Measurements from ENCODE around the gene KRTAP2-1. TPM values are rescaled to one million over a fixed set of nuclear protein-coding genes. Genes with fewer than 3 reads are reported as not detected.

Gene KRTAP2-1
- total RNA-seq, 4 donors from 2014 or later = 20.1 to 128 (median 37.2) TPM; not detected in 1

- 65% methylated on average over 3 of the region's 3 CpGs for WGBS
- Histone ChIP-seq H3K27ac (no peak overlapping the region), H3K27me3 (no peaks in the 10 kb centered on the region), H3K9me3 (no peaks in the 10 kb centered on the region), H3K4me3 (no peak overlapping the region), H3K36me3 (no peaks in the 10 kb centered on the region), H3K4me1 (no peaks in the 10 kb centered on the region)
- no peak for TF ChIP-seq EP300 (IDR thresholded peaks at IDR 0.05)
- no peak for TF ChIP-seq POLR2AphosphoS5 (IDR thresholded peaks at IDR 0.05)
- no peak for TF ChIP-seq POLR2A (IDR thresholded peaks at IDR 0.05)
- no peak for TF ChIP-seq CTCF (IDR thresholded peaks at IDR 0.05)
- no peak for DNase-seq (ENCODE audit: low spot score in 2 of 2)
Measured at GRCh38 chr17:41018541-41018940, 28.6 kb downstream of the KRTAP2-1 start.

- 87% methylated on average over 12 of the region's 13 CpGs for WGBS
- H3K4me1 ChIP-seq = no peaks in the 10 kb centered on the region
Measured at GRCh38 chr17:41016578-41017215, 30.4 kb downstream of the KRTAP2-1 start.

GRCh38 chr17:41015454-41015853, 31.7 kb downstream of the KRTAP2-1 start:
- Histone ChIP-seq H3K9me3 (no peaks in the 10 kb centered on the region), H3K4me3 (no peak overlapping the region), H3K27me3 (no peaks in the 10 kb centered on the region), H3K4me1 (no peaks in the 10 kb centered on the region), H3K36me3 (no peaks in the 10 kb centered on the region), H3K27ac (no peak overlapping the region)
- WGBS = 79% methylated on average over 7 of the region's 7 CpGs
- no peak for DNase-seq (ENCODE audit: low spot score in 2 of 2)
- TF ChIP-seq POLR2AphosphoS5 (IDR thresholded peaks at IDR 0.05) = no peak
- no peak for TF ChIP-seq CTCF (IDR thresholded peaks at IDR 0.05)
- TF ChIP-seq EP300 (IDR thresholded peaks at IDR 0.05) = no peak
- TF ChIP-seq POLR2A (IDR thresholded peaks at IDR 0.05) = no peak

More at GRCh38 chr17:41016578-41017215, 30.4 kb downstream of the KRTAP2-1 start:
- Histone ChIP-seq H3K27ac (no peak overlapping the region), H3K36me3 (no peaks in the 10 kb centered on the region), H3K4me3 (no peak overlapping the region), H3K9me3 (no peaks in the 10 kb centered on the region), H3K27me3 (no peaks in the 10 kb centered on the region)
- DNase-seq (ENCODE audit: low spot score in 2 of 2) = no peak
- TF ChIP-seq POLR2A (IDR thresholded peaks at IDR 0.05) (no peak), POLR2AphosphoS5 (IDR thresholded peaks at IDR 0.05) (no peak), EP300 (IDR thresholded peaks at IDR 0.05) (no peak), CTCF (IDR thresholded peaks at IDR 0.05) (no peak)

- Histone ChIP-seq H3K9me3 (no peaks in the 10 kb centered on the region), H3K27ac (no peak overlapping the region), H3K36me3 (no peaks in the 10 kb centered on the region), H3K4me1 (no peaks in the 10 kb centered on the region), H3K4me3 (no peak overlapping the region), H3K27me3 (no peaks in the 10 kb centered on the region)
- TF ChIP-seq EP300 (IDR thresholded peaks at IDR 0.05) (no peak), POLR2A (IDR thresholded peaks at IDR 0.05) (no peak), CTCF (IDR thresholded peaks at IDR 0.05) (no peak), POLR2AphosphoS5 (IDR thresholded peaks at IDR 0.05) (no peak)
- WGBS = 4% methylated on average over 1 of the region's 1 CpG
- no peak for DNase-seq (ENCODE audit: low spot score in 2 of 2)
Measured at GRCh38 chr17:41013606-41014005, 33.5 kb downstream of the KRTAP2-1 start.

- Histone ChIP-seq H3K9me3 (no peaks in the 10 kb centered on the region), H3K4me3 (no peak overlapping the region), H3K36me3 (no peaks in the 10 kb centered on the region), H3K27me3 (no peaks in the 10 kb centered on the region), H3K4me1 (no peaks in the 10 kb centered on the region), H3K27ac (no peak overlapping the region)
- no peak for DNase-seq (ENCODE audit: low spot score in 2 of 2)
- WGBS = 81% methylated on average over 3 of the region's 3 CpGs
- TF ChIP-seq POLR2A (IDR thresholded peaks at IDR 0.05) = no peak
- TF ChIP-seq EP300 (IDR thresholded peaks at IDR 0.05) = no peak
- no peak for TF ChIP-seq CTCF (IDR thresholded peaks at IDR 0.05)
- TF ChIP-seq POLR2AphosphoS5 (IDR thresholded peaks at IDR 0.05) = no peak
Measured at GRCh38 chr17:41013181-41013580, 33.9 kb downstream of the KRTAP2-1 start.

Data from suprapubic skin (tissue), 4 donors.